T-helper 9 cell (primary cell): ENCODE results near the gene IL17REL.
"Not testable (repeated sequence)": the region's sequence is repeated elsewhere in the genome, so short reads cannot be mapped to it uniquely, and the experiment has no call there.

Experiments used
- DNase-seq: peaks from one replicate; pipeline ENCODE4 v3.0.0-alpha.2; 2020

Gene IL17REL

DNA sequence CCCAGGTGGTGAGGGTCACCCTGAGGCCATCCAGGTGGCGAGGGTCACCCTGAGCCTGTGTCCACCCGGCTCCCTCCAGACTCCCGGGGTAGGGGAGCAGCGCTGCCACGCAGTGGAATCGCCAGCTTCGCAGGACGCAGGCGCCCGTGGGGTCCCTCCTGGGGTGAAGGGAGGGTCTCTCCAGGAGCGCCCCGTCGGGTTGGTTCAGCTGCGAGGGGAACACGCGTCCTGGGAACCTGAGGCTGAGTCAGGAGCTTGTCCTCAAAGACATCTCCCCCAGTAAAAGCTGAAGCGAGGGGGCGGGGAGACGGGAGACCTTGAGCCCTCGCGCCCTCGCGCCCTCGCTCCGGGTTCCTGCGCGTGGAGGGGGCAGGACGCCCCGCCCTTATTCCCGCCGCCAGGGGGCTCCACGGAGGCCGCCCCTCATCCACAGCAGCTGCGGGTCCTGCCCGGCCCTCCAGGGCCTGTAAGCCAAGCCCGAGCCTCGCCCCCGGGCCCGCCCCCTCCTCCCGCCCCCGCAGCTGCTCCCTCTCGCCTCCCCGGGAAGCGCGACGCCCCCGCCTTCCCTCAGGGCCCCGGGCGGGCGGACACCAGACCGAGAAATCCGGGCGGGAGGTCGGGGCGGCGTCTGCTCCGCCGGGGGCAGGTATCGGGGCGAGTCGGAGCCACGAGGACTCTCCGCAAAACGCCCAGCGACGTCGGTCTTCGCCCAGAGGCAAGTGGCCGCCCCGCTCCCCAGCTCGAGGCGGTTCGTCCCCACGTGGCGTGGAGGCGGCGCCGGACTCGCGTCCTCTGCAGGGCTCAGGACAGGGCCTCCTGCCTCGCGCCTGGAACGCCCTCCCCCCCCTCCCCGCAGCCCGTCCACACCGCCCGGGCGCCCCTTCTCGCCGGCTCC, 29.2 kb downstream of the IL17REL start:
- DNase-seq, result peak; percentile 54

- DNase-seq, result not testable (repeated sequence)
Measured at GRCh38 chr22:49981799-49982198, 30.8 kb downstream of the IL17REL start.

GRCh38 chr22:49979587-49980264, 32.8 kb downstream of the IL17REL start:
- no peak for DNase-seq

DNA sequence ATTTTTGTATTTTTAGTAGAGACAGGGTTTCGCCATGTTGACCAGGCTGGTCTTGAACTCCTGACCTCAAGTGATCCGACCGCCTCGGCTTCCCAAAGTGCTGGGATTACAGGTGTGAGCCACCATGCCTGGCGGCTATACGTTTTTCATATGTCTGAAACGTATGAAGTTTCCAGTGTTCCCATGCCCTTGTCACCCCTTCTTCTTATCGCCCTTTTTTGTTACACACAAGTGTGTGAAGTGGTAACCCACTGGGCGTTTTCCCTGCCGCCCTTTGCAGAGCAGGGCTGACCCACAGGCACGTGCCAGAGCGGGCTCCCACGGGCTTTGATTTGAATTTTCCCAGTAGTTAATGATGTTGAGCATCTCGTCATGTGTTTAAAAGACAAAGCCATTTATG, 35.0 kb downstream of the IL17REL start:
- no peak for DNase-seq

DNA sequence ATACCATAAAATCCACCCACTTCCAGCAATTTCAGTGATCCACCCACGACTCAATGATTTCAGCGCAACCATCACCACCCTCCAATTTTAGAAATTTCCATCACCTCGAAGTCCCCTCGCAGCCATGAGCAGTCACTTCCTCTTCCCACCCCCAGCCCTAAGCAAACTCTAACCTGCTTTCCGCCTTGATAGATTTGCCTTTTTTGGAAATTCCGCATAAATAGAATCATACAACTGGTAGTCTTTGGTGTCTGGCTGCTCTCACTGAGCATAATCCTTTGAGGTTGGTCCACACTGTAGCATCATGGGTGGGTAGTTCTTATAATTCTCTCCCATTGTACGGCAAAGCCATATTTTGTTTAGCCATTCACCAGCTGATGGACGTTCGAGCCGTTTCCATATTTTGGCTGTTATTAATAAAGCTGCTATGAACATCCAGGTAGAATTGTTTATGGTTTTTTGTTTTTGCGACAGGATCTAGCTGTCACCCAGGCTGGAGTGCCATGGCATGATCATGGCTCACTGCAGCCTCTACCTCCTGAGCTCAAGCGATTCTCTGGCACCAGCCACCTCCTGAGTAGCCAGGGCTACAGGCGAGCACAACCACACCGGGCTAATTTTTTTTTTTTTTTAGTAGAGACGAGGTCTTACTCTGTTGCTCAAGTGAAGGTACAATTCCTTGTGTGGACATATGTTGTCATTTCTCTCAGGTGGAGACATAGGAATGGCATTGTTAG, 36.0 kb downstream of the IL17REL start:
- DNase-seq, result no peak

- no peak for DNase-seq
Measured at GRCh38 chr22:49975543-49976389, 36.8 kb downstream of the IL17REL start.

DNA sequence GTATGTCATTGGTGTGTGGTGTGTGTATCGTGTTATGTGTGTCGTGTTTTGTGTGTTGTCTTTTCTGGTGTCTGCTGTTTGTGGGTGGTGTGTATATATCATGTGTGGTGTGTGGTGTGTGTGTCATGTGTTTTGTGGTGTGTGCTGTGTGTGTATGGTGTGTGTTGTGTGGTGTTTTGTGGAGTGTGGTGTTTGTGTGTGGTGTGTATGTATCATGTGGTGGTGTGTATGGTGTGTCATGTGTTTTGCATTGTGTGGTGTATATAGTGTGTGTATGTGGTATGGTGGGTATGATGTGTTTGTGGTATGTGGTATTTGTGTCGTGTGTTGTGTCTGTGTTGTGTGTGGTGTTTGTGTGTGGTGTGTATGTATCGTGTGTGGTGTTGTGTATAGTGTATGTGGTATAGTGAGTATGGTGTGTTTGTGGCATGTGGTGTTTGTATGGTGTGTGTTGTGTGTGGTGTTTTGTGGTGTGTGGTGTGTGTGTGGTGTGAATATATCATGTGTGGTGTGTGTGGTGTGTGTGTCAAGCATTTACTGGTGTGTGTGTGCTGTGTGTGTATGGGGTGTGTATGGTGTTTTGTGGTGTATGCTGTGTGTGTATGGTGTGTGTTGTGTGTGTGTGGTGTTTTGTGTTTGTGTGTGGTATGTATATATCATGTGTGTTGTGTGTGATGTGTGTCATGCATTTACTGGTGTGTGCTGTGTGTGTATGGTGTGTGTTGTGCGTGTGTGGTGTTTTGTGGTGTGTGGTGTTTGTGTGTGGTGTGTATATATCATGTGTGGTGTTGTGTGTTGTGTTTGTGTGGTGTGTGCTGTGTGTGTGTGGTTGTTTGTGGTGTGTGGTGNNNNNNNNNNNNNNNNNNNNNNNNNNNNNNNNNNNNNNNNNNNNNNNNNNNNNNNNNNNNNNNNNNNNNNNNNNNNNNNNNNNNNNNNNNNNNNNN, 39.3 kb downstream of the IL17REL start:
- DNase-seq, result no peak

DNA sequence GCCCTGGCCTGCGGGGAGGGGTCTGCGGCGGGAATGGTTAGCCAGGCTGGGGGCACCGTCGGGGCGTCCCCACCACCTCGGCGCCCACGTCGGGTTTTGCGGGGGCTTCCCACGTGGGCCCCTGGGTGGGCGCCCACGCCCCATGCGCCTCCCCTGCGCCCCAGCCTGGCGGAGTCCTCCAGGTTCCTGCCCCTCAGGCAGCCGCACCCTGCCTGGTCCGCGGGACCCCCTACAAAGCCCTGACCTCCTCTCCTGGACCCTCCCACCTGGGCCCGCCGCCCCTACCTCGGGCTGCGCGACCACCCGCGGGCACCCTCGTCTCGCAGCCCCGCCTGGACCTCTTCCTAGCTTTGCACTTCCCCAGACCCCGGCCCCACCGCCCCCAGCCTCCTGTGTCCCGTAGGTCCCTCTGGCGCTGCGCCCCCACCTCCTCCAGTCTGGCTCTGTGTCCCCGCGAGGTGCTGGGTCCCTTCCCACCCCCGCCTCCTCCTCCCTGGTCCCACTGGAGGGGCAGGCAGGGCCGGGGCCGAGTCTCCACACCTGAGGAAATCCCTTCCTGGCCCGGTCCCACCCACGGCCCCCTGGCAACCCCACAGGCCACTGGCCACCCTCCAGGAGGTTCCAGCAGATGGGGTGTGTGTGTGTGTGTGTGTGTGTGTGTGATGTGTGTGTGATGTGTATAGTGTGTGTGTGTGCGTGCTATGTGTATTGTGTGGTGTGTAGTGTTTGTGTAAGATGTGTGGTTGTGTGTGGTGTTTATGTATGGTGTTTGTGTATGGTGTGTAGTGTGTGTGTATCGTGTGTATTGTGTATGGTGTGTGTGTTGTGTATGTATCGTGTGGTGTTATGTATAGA, 40.2 kb downstream of the IL17REL start:
- no peak for DNase-seq

- peak; percentile 50 for DNase-seq
Measured at GRCh38 chr22:49971232-49972162, 41.1 kb downstream of the IL17REL start.

- peak; percentile 95 for DNase-seq
Measured at GRCh38 chr22:49970528-49971231, 41.9 kb downstream of the IL17REL start.

GRCh38 chr22:49969751-49970527, 42.6 kb downstream of the IL17REL start:
- no peak for DNase-seq

DNA sequence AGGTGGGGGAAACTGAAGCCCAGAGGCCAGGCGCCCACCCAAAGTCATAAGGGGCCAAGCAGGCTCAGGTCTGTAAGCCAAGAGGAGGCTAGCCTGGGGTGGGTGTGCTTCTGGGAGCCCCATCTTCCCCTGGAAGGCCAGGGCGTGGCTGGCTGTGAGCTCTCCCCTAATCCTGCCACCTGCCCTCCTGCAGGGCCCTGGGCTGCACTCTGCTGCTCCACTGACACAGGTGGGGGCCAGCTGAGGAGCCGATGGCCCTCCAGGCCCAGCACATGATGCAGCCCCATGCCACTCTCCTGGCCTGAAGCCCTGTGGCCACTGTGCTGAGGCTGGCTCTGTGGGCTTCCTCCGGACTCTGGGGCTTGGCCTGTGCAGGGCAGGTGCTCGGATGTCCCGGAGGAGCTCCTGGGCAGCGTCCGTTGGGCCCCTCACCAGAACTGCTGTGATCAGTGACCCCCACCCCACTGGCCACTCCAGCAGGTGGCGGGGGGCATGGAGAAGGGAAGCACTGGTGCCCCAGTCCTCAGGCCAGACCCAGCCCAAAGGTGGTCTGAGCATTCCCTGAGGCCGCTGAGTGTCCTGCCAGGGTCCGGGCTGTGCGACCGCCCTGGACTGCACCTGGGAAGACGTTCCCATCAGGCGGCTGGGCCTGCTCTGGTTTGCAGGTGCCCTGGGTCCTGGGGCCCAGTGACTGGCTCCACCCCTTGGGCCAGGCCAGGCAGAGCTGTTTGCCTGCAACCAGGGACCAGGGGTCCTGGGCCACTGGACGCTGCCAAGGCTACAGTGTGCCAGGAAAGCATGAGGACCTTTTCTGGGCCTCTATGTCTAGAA, 43.5 kb downstream of the IL17REL start:
- no peak for DNase-seq

DNA sequence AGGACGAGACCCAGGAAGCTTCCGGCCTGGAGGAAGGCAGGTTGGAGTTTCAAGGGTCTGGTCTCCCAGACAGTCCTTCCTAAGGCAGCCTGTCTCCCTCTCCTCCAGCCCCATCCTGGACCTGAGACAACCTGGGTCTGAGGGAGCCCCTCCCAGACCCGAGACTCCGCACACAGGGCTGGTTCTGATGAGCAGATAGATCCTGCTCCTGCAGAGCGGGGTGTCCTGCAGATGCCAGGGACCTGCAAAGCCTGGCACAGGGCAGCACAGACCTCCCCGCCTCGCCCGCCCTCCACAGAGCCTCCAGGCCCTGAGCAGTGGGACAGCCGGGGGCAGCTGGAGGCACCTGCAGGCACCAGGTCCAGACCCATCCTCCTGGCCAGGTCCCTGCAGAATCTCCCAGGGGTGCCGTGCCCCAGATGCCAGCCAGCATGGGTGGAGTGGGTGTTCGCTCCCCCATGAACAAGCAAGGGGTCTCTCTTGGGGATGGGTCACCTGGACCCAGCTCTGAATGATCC, 44.2 kb downstream of the IL17REL start:
- DNase-seq, result no peak

DNA sequence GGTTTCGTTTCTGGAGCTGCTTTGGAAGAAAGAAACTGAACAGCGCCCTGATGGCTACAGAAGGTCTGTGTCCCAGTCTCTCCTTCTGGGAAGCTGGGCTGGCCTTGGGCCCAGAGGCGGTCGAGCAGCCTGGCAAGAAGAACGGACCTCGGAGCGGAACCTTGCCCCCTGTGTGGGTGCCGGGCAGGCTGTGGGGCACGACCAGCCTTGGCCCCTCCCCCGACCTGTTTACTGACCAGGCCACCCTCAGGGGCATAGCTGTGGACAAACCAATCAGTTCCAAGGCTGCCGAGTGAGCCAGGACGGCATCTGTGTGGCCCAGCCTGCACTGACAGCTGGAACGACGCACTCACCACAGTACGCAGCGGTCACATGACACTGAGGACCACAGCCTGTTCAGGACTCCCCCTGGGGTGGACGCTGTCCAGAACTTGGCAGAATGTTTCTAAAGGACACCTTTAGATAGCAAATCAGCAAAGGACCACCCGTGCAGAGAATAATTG, 44.8 kb downstream of the IL17REL start:
- no peak for DNase-seq

- DNase-seq, result no peak
Measured at GRCh38 chr22:49966774-49967705, 45.5 kb downstream of the IL17REL start.
